Heart left ventricle (tissue), 13 donors: ENCODE measurements around the gene TNIK.

ENCODE experiments used
- POLR2A ChIP-seq, 2 donors: fragments of 450-650 bp; IDR thresholded peaks; one replicate each; pipeline ENCODE4 v1.6.1; 2017; ENCODE audit warnings: antibody characterized with exemption in 2 of 2, mild to moderate bottlenecking in 2 of 2, moderate library complexity in 2 of 2
- TF ChIP-seq, protein P1 (sequence below), 12 donors: fragments of 200-600 bp; sonication (generic) in 4 of 12; IDR thresholded peaks; one replicate each; pipeline versions ENCODE4 v1.5.0 to v1.8.0; 2018 to 2022; ENCODE audit warnings: antibody characterized with exemption in 12 of 12, mild to moderate bottlenecking in 5 of 12
- donor health status: ischemic (EF 13 %, LVEDD 7.1; RV severe dilation, severe dysfunction).
- donor health status: DM: no; HTN: yes; CAD: no.
- donor health status: DM: no; HTN: no; CAD: no.
- donor health status: ischemic (EF 25% LVEDD 6.9; RV normal size, moderate dysfunction).
- donor health status: ischemic (EF 25% LVEDD 5.7; RV mildly dilated, moderate dysfunction).
- donor health status: ischemic (EF 35%, LVEDD 5.7; RV mildly dilated, moderate dysfunction).
- donor health status: nonischemic (EF 11% LVEDD 7.7; RV severe dilation, severe dysfunction).
- donor health status: DM: yes; HTN: yes; CAD: no.
- donor health status: PGD.
- donor health status: ischemic (EF 29% LVEDD 5.4; RV normal size, mild dysfunction).
- donor health status: nonischemic (EF 23%, LVEDD 6.1; RV moderate dilation, normal function).

DNA sequence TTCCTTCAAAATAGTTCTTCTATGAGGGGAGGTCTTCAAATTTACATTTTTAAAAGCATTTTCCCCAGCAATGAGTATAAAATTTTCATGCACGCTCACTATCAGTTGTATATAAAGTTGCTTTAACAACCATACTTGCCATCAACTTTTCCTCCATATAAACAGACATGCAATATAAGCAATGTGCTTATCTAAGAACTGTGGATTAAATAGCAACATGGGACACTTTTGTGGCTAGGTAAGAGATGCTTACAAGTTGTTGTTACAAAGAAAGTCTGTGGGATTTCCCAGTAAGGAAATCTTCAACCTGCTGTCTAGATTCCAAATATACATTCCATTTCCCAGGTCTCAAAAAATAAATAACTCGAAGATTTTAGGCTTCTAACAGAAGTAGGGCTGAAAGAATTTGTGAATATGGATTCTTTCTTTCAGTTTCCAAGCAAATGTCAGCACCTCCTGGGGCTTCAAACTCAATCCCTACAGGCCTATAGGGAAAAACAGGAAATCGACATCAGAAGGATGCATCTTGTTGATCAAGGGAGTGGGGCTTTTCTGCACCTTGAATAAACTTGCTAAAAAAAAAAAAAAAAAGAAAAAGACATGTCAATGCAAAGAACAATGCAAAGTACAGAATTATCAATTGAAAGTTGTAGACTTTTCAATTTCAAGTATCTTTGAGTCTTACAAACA, 16.1 kb downstream of the TNIK start:
- TF ChIP-seq, protein P1, sequence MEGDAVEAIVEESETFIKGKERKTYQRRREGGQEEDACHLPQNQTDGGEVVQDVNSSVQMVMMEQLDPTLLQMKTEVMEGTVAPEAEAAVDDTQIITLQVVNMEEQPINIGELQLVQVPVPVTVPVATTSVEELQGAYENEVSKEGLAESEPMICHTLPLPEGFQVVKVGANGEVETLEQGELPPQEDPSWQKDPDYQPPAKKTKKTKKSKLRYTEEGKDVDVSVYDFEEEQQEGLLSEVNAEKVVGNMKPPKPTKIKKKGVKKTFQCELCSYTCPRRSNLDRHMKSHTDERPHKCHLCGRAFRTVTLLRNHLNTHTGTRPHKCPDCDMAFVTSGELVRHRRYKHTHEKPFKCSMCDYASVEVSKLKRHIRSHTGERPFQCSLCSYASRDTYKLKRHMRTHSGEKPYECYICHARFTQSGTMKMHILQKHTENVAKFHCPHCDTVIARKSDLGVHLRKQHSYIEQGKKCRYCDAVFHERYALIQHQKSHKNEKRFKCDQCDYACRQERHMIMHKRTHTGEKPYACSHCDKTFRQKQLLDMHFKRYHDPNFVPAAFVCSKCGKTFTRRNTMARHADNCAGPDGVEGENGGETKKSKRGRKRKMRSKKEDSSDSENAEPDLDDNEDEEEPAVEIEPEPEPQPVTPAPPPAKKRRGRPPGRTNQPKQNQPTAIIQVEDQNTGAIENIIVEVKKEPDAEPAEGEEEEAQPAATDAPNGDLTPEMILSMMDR (IDR thresholded peaks at IDR 0.05), result no peak
- TF ChIP-seq POLR2A (IDR thresholded peaks at IDR 0.05), result no peak
